ENCODE measurements around the gene JAZF1. TPM values are rescaled to one million over a fixed set of nuclear protein-coding genes. Genes with fewer than 3 reads are reported as not detected.

The JAZF1 gene
- total RNA-seq, 1 experiment from 2014 or later, result 3.4 TPM

GRCh38 chr7:27923642-27923980, 257.0 kb downstream of the JAZF1 start:
- Histone ChIP-seq H3K27ac (ENCODE audit: low read depth, low read length) (no peak overlapping the region), H2AFZ (ENCODE audit: low read depth, low read length, poor library complexity, severe bottlenecking) (no peak overlapping the region), H3K4me1 (ENCODE audit: control insufficient read depth in 1 of 2, insufficient read depth in 2 of 2, low read length in 2 of 2) (peaks cover 4 to 11% of the 10 kb centered on the region in 2 experiments; a peak in 2 of 4 replicates), H3K4me2 (ENCODE audit: low read length) (no peak overlapping the region), H4K20me1 (ENCODE audit: insufficient read depth) (no peaks in the 10 kb centered on the region), H3K9me3 (ENCODE audit: control insufficient read depth in 1 of 2, insufficient read depth in 1 of 2, low read depth in 1 of 2, low read length in 2 of 2) (no peaks in the 10 kb centered on the region), H3K79me2 (ENCODE audit: insufficient read depth, low read length) (no peaks in the 10 kb centered on the region), H3K9me2 (ENCODE audit: insufficient read depth) (no peaks in the 10 kb centered on the region), H3K4me3 (replicated peaks in 1 of 2; ENCODE audit: low read depth in 1 of 2, low read length in 2 of 2) (no peak overlapping the region), H3K27me3 (ENCODE audit: insufficient read depth, low read length) (no peaks in the 10 kb centered on the region), H3K36me3 (ENCODE audit: control insufficient read depth in 1 of 2, insufficient read depth in 2 of 2, low read length in 2 of 2) (no peaks in the 10 kb centered on the region), H3K9ac (ENCODE audit: low read length) (no peak overlapping the region)
- no peak for DNase-seq (ENCODE audit: low read depth, low spot score)
- TF ChIP-seq SIN3A (IDR thresholded peaks at IDR 0.05; ENCODE audit: low read depth), result no peak
- TF ChIP-seq SP1 (IDR thresholded peaks at IDR 0.05; ENCODE audit: low read depth), result no peak
- TF ChIP-seq POLR2AphosphoS5 (IDR thresholded peaks at IDR 0.05; ENCODE audit: low read depth, low read length), result no peak
- TF ChIP-seq YY1 (IDR thresholded peaks at IDR 0.05; ENCODE audit: extremely low read depth, insufficient replicate concordance, low read depth, low read length), result no peak
- no peak for TF ChIP-seq JUND (IDR thresholded peaks at IDR 0.05)
- TF ChIP-seq TCF7L2 (IDR thresholded peaks at IDR 0.05; ENCODE audit: borderline replicate concordance, extremely low read depth, insufficient read depth, insufficient read length), result no peak
- TF ChIP-seq RAD21 (IDR thresholded peaks at IDR 0.05; ENCODE audit: low read depth), result no peak
- TF ChIP-seq ELF1 (IDR thresholded peaks at IDR 0.05; ENCODE audit: borderline replicate concordance, low read depth), result no peak
- TF ChIP-seq REST (IDR thresholded peaks at IDR 0.05; ENCODE audit: low read depth), result no peak
- TF ChIP-seq ZFX (IDR thresholded peaks at IDR 0.05), result no peak
- TF ChIP-seq ATF3 (IDR thresholded peaks at IDR 0.05), result no peak
- TF ChIP-seq MAX (IDR thresholded peaks at IDR 0.05), result no peak
- no peak for TF ChIP-seq EGR1 (IDR thresholded peaks at IDR 0.05; ENCODE audit: low read depth)
- no peak for TF ChIP-seq ZNF274 (IDR thresholded peaks at IDR 0.05; ENCODE audit: low read depth, low read length)
- TF ChIP-seq CTCF (IDR thresholded peaks at IDR 0.05 in 2 of 3, conservative IDR thresholded peaks at IDR 0.05 in 1 of 3; ENCODE audit: borderline replicate concordance in 1 of 3, insufficient read depth in 1 of 3, low read depth in 2 of 3, low read length in 2 of 3), result no peak
- TF ChIP-seq SRF (IDR thresholded peaks at IDR 0.05; ENCODE audit: low read depth), result no peak
- TF ChIP-seq CEBPB (IDR thresholded peaks at IDR 0.05; ENCODE audit: low read depth), result no peak
- no peak for TF ChIP-seq FOSL1 (IDR thresholded peaks at IDR 0.05; ENCODE audit: low read depth)
- TF ChIP-seq EZH2phosphoT487 (IDR thresholded peaks at IDR 0.05; ENCODE audit: borderline replicate concordance), result no peak
- TF ChIP-seq ZBTB33 (IDR thresholded peaks at IDR 0.05; ENCODE audit: extremely low read depth, insufficient replicate concordance, low read length), result no peak
- ChIA-PET RAD21 (ENCODE audit: low non-redundant PET in 1 of 2, low total read pairs in 2 of 2, uncharacterized antibody in 2 of 2, unreplicated experiment in 2 of 2) (no interaction called here), CTCF (interaction anchor here (1.5 kb wide), 1 partner anchor 728 kb away, joined by 5 read pairs; no protein-coding TSS in a partner anchor), POLR2A (no interaction called here)
- intact Hi-C loops (cut with micrococcal nuclease), result loop anchor here (5.0 to 10.0 kb wide), 3 partner anchors 141 to 1249 kb away; no protein-coding TSS in a partner anchor
- ATAC-seq, result no peak
- no TSS peak for BruUV-seq (replicated peaks)
